Measurements from ENCODE around the gene DGKZ. TPM values are rescaled to one million over a fixed set of nuclear protein-coding genes. Genes with fewer than 3 reads are reported as not detected.

Gene DGKZ
- total RNA-seq, 1 experiment from 2014 or later, result 68.9 TPM

DNA sequence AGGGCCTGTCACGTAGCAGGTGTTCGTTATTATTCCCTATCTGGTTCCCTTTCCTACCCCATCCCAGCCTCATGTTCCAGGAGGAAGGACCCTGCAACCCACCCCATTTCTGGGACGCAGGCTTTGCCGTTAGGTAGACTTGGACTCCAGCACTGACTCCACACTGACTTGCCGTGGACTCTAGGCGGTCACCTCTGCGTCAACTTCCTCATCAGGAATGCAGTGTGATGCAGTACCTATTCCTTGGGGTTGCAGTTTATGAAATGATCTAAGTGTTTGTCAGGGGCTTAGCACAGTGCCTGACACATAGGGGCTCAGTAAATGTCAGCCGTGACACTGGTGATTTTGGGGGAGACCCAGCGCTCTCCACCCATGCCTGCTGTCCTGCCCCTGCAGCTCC lies 16.8 kb downstream of the DGKZ start:
- H2AFZ ChIP-seq (ENCODE audit: low read length), result no peak overlapping the region
- Mint-ChIP-seq H3K4me3 (no peak overlapping the region), H3K27ac (0 out of 7 replicates have a peak overlapping the region, but pooled peaks of 1 of the 3 experiments have one; percentile 61), H3K36me3 (ENCODE audit: insufficient read depth in 1 of 3, low read depth in 3 of 3) (peaks cover 3 to 11% (median 7%) of the 10 kb centered on the region in 3 experiments), H3K27me3 (ENCODE audit: low read depth) (no peaks in the 10 kb centered on the region), H3K9me3 (no peaks in the 10 kb centered on the region), H3K4me1 (peaks cover 25 to 43% of the 10 kb centered on the region in 2 experiments)
- H3K27me3 ChIP-seq (ENCODE audit: insufficient read depth, low read length), result no peaks in the 10 kb centered on the region
- no peak overlapping the region for H4K91ac ChIP-seq (ENCODE audit: insufficient read length, low read depth, low read length)
- H2AK5ac ChIP-seq (ENCODE audit: insufficient read length, low read length), result no peak overlapping the region
- H3K9ac ChIP-seq (ENCODE audit: extremely low read depth, insufficient read length, low read length), result no peak overlapping the region
- no peak overlapping the region for H3K23ac ChIP-seq (ENCODE audit: insufficient read length, low read depth, low read length)
- H3K23me2 ChIP-seq (ENCODE audit: insufficient read length, low read depth, low read length, poor library complexity, severe bottlenecking), result no peaks in the 10 kb centered on the region
- no peak overlapping the region for H3K27ac ChIP-seq (ENCODE audit: insufficient read length, low read depth, low read length)
- H3K56ac ChIP-seq (ENCODE audit: insufficient read length, low read depth, low read length), result no peak overlapping the region
- no peak overlapping the region for H4K8ac ChIP-seq (replicated peaks; ENCODE audit: insufficient read length, low read depth, low read length)
- H4K20me1 ChIP-seq (ENCODE audit: control insufficient read depth, insufficient read depth, insufficient read length), result no peaks in the 10 kb centered on the region
- H3T11ph ChIP-seq (ENCODE audit: low read length), result no peak overlapping the region
- H3K79me2 ChIP-seq (ENCODE audit: insufficient read depth, low read length), result no peaks in the 10 kb centered on the region; the same call in 1 of the 2 replicates
- no peak overlapping the region for H3K4ac ChIP-seq (ENCODE audit: low read depth, low read length)
- no peak overlapping the region for H3K4me2 ChIP-seq (ENCODE audit: insufficient read depth, insufficient read length, low read length)
- H3K4me1 ChIP-seq (ENCODE audit: insufficient read depth, low read length), result no peaks in the 10 kb centered on the region; the same call in 1 of the 2 replicates
- WGBS (ENCODE audit: extremely low coverage, insufficient read length, low lambda C conversion rate), result no CpG with 5 or more reads among the region's 9 CpGs
- H3K9me3 ChIP-seq (ENCODE audit: control insufficient read depth, low read depth, low read length), result no peaks in the 10 kb centered on the region
- TF ChIP-seq, protein P1, sequence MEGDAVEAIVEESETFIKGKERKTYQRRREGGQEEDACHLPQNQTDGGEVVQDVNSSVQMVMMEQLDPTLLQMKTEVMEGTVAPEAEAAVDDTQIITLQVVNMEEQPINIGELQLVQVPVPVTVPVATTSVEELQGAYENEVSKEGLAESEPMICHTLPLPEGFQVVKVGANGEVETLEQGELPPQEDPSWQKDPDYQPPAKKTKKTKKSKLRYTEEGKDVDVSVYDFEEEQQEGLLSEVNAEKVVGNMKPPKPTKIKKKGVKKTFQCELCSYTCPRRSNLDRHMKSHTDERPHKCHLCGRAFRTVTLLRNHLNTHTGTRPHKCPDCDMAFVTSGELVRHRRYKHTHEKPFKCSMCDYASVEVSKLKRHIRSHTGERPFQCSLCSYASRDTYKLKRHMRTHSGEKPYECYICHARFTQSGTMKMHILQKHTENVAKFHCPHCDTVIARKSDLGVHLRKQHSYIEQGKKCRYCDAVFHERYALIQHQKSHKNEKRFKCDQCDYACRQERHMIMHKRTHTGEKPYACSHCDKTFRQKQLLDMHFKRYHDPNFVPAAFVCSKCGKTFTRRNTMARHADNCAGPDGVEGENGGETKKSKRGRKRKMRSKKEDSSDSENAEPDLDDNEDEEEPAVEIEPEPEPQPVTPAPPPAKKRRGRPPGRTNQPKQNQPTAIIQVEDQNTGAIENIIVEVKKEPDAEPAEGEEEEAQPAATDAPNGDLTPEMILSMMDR (conservative IDR thresholded peaks at IDR 0.05), result no peak
- no peak overlapping the region for H2BK5ac ChIP-seq (ENCODE audit: insufficient read length, low read length)
- no peak overlapping the region for H4K5ac ChIP-seq (ENCODE audit: insufficient read length, low read depth, low read length)
- no peak overlapping the region for H2BK120ac ChIP-seq (ENCODE audit: low read depth, low read length, poor library complexity, severe bottlenecking)
- no peaks in the 10 kb centered on the region for H3K79me1 ChIP-seq (ENCODE audit: insufficient read depth, low read depth, low read length, poor library complexity, severe bottlenecking)
- no peak overlapping the region for H2BK15ac ChIP-seq (ENCODE audit: low read depth, low read length)
- DNase-seq, result no peak
- no peak overlapping the region for H2BK20ac ChIP-seq (ENCODE audit: low read depth, low read length, poor library complexity, severe bottlenecking)
- H2BK12ac ChIP-seq (ENCODE audit: insufficient read length, low read depth, low read length), result no peak overlapping the region
- no peak overlapping the region; the same call in 1 of the 2 replicates for H3K14ac ChIP-seq (ENCODE audit: insufficient read depth, low read length)
- H3K18ac ChIP-seq (ENCODE audit: insufficient read length, low read depth, low read length), result no peak overlapping the region
